Frontal cortex (tissue), 4 donors: ENCODE results near the gene INTS6. TPM values are rescaled to one million over a fixed set of nuclear protein-coding genes. Genes with fewer than 3 reads are reported as not detected.

Experiments
- DNase-seq, 2 donors: peaks; one replicate each; pipeline ENCODE4 v3.0.0; 2012; ENCODE audit warnings: low spot score in 2 of 2
- FAIRE-seq: peaks from 2 replicates; lab custom pipeline; 2012; peaks lifted over from hg19 to GRCh38; lab: Jason Lieb, UNC
- small RNA-seq: library from RNA; depleted of rRNA; stranded (forward); fragments of <200 nt; gene quantifications from one replicate; pipeline ENCODE3, GENCODE V24; 2014
- total RNA-seq: library from RNA; depleted of rRNA; stranded (reverse); fragments of >200 nt; gene quantifications from one replicate; pipeline ENCODE4 v1.2.3, GENCODE V29; 2014
- donor health status: control.
- donor health status: control.
- donor health status: control.

The INTS6 gene
- total RNA-seq, 1 donor from 2014 or later: 39.9 TPM

DNA sequence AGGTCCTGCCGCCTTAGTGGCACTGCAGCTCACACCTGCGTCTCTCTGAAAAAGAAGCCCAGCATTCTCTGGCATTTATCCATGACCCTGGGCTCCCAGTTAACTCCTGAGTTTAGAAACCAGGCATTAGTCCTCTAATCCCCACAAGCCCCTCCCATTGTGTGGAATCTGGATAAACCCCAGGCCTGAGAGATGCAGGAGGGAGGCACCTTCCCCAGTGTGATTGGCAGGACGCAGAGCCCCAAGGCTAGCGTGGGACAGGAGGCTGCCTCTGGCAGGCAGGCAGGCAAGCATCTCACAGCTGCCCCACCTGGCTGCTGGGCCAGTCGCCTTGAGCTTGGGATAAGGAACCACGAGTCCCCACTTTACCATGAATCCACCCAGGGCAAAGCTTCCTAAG, 124.3 kb downstream of the INTS6 start:
- DNase-seq (no peak), FAIRE-seq (no peak)

DNA sequence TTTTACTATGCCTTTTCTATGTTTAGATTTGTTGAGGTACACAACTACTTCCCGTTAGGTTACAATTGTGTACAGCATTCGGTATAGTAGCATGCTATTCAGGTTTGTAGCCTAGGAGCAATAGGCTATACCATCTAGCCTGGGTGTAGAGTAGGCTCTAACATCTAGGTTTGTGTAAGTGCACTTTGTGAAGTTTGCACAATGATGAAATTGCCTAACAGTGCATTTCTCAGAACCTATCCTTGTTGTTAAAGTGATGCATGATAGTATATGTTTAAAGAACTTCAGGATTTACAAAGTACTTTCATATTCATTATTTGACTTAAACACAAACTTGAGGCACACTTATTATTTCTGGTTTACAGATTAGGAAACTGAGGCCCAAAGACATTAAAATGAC, 124.9 kb downstream of the INTS6 start:
- FAIRE-seq: no peak
- no peak for DNase-seq

DNA sequence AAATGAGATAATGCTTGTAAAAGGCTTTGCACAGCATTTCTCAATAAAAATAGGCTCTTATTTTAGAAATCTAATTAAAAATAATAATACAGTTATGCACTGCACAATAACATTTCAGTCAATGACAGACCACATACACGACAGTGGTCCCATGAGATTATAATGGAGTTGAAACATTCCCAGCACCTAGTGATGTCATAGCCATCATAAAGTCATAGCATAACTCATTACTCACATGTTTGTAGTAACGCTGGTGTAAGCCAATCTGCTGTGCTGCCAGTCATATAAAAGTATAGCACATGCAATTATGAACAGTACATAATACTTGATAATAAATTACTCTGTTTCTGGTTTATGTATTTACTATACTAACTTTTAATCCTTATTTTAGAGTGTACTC, 126.1 kb downstream of the INTS6 start:
- FAIRE-seq: no peak

DNA sequence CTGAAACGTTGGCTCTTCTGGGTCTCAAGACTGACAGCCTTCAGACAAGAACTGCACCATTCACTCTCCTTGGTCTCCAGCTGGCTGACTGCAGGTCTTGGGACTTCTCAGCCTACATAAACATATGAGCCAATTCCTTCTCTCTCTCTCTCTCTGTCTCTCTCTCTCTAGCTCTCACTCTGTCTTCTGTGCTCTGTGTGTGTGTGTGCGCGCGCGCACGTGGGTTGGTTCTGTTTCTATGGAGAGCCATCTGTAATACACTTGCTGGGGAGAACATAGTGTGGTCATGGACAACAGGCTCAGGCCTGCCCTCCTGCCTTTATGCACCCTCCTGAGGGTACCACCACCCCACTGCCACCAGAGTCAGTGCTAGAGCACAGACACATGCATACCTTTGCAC, 127.0 kb downstream of the INTS6 start:
- FAIRE-seq: no peak

More for the DNA sequence above, 126.1 kb downstream of the INTS6 start:
- DNase-seq: no peak

DNA sequence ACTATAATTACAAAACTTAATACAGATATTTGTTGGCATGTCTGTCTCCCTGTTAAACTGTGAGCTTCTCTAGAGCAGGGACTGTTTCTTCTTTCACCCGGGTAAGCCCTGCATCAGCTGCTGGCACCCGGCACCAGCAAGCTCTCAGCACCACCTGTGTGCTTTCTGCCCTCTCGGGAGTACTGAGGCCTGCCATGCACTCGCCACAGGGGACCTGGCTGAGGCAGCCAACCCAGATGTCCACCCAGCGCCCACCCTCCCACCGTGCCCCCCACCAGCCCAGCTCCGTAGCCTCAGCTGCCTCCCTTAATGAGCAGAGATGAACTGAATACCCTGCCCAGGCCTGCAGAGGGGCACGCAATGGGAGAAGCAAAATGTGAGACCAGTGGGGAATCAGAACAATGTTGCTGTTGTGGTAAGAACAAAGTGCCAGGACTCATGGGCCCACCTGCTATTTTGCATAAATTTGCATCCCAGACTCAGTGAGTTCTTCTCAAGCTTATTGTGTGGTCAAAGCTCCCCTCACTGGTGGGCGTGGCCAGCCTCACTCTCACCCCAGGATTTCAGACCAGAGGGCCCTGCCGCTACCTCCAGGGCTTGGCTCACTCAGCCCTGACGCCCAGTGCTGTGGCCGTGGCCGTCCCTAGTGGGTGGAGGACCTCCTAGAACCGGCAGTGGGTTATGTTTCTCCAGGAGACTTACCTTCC, 128.0 kb downstream of the INTS6 start:
- no peak for DNase-seq
- no peak for FAIRE-seq

More for the DNA sequence above, 127.0 kb downstream of the INTS6 start:
- DNase-seq: no peak

DNA sequence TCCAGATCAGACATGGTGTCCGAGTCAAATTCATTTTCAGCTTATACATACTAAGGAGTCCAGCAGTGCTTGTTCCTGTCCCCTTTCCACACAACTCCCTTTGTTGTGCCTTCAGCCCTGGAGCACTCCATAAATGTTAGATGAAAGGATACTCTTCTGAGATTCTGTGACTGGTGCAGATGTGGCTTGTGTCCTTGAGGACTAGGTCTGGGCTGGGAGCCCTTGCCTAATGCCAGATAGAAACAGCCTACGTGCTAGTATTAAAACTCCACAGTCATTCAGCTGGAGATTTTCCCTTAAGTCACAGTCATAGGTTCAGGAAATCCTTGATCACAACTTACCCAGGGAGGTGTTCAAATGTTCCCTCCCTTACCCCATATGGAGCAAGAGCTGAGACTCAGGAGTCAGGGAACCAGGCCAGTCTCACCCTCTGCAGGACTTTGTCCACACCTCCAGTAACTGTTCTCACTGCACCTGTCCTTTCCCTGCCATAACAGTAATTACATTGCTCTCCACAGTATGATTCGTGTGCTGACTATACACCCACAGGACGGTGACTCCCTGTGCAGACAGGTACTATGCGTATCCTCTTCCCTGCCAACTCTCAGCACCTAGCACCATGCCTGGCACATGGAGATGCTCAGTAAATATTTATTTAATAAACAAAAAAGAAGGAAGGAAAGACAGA, 128.9 kb downstream of the INTS6 start:
- no peak for DNase-seq

DNA sequence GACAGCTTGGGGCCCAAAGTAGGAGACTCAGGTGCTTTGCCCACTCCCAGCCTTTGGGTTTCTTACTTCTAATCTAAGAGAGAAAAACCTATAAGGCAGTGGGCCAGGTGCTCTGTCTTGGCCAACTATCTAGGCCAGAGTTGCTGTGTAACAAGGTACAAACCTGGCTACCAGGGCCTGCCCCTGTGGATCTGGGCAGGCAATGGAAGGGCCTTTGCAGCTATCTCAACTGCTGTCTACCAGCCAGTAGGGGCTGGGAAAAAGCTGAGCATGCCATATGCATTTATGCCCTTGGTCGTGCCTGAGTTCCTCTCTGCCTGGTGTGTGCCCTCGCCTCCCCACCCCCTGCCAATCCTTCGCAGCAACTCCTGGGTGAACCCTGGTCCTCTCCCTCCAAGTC, 130.0 kb downstream of the INTS6 start:
- DNase-seq: no peak
- FAIRE-seq: no peak

More for the DNA sequence above, 128.9 kb downstream of the INTS6 start:
- FAIRE-seq: no peak

DNA sequence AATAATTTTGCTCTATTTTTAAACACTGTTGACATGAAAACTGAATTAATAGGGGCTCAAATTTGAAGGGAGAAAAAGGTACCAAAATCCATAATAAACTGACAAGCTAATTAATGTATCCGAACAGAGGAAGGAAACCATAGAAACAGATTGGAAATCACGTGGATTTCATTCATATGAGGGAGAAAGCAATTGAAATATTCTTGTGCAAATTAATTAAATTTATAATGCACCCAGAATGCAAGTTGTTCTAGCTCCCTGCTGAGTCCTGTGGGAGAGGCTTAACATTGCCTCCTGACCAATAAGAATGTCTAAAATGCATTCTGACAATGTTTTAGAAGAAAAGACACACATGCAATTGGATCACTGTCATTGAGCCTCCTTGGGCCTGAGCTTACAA, 131.0 kb downstream of the INTS6 start:
- DNase-seq: no peak
- FAIRE-seq: no peak

DNA sequence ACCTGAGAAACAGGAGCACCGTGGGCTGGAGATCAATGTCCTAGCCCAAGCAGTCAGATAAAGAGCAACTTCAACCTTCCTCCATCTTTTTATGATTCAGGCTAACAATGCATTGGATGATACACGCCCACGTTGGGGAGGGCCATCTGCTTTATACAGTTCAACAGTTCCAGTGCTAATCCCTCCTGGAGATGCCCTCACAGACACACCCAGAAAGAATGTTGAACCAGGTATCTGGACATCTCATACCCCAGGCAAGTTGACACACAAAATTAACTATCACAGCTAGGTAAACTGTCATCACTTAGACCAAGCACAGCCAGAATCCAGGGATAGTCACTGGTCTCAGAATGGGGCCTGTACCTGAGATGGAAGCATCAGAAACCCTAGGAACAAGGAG, 134.0 kb downstream of the INTS6 start:
- DNase-seq (no peak), FAIRE-seq (no peak)

DNA sequence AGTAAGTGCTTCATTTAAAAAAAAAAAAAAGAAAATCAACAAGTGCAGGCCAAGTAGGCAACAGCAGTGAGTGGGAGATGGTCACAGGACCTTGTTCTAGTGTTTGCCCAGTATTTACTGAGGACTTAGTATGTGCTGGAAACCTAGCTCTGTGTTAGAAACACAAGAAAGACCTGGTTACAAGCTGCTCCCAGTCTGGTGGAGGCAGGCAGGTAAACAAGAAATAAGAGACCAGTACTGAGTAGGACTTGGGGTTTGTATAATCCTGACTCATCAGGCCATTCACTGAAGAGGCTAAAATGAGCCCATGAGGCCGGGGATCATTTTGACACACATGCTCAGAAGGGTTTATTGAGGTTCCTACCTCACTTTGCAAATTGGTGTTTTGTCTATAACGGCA, 134.8 kb downstream of the INTS6 start:
- DNase-seq (no peak), FAIRE-seq (no peak)

DNA sequence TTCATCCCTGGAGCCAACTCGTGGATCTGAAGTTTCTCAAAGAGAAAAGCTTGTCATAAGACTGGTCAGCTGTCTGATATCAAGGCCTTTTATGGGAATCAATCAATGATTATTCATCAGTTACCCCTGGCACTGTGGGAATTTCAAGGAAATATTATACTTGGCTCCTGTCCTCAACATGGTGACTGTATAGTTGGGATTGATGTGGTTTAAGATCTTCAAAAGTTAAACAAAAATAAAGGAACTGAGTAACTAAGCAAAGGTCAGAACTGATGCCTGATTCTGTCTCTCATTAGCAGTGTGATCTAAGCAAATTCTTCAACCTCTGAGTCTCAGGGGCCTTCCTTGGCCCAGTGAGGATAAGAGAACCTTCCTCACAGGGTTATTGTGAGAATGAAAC, 135.6 kb downstream of the INTS6 start:
- DNase-seq (no peak), FAIRE-seq (no peak)

DNA sequence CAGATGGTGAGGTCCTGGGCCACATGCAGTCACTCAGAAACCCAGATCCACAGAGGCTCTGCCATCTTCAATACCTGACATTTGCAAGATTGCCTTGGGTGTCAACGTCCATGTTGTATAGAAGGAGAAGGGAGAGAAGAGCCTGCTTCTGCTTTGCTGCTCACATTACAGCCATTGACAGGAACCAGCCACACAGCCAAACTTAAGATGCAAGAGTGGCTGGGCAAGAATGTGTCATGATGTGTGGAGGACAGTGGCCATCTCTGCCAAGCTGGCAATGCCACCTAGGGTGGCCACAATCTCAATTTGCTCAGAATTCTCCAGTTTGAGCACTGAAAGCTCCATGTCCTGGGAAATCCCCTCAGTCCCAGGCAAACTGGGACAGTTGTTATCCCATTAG, 139.2 kb downstream of the INTS6 start:
- FAIRE-seq (no peak), DNase-seq (no peak)

DNA sequence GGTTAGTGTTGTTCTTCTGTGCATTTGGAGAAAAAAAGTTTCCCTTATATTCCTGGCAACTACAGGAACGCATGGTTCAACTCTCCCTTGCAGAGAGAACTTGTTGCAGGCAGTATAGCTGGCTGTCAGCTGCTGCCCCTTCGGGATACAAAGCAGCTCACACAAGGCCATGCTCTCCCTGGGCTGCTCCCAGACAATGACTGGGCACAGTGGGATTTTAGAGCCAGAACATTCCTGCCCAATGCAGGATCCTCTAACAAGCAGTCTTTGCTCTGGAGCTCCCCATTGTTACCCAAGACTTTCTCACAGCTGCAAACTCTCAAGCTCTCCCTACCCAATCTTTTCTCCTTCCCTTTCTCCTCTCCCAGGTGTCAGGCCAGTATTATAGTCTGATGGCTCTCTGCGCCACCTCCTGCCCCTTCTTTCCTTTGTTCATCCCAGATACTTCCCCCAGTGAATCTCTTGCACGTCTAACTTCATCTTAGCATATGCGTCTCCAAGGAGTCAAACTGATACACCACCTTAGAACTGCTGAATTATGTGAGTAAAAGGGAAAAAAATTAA, 140.8 kb downstream of the INTS6 start:
- DNase-seq (no peak), FAIRE-seq (no peak)

Small RNAs within 50 kb of the gene (small RNA-seq; reads per million reads assigned to genes)
- gene MIR5693 (not detected), gene RN7SL320P (not detected), gene SNRPGP11 (not detected)

Other genes with a start within 250 kb of the INTS6 start
- gene FAM124A, start 230.6 kb downstream of the INTS6 start, total RNA-seq: 8.6 TPM
- 0.41 TPM for gene SERPINE3, start 113.3 kb downstream of the INTS6 start, total RNA-seq
- gene WDFY2, start 131.4 kb upstream of the INTS6 start, total RNA-seq: 4.9 TPM